Keratinocyte (primary cell): ENCODE data around the gene ANAPC2. TPM values are rescaled to one million over a fixed set of nuclear protein-coding genes. Genes with fewer than 3 reads are reported as not detected.
A peak's percentile ranks its signal among the peaks of the same experiment; 100 is the strongest.

Experiments
- DNase-seq: peaks from one replicate; pipeline ENCODE4 v3.0.0-alpha.2; 2011; ENCODE audit warnings: low read depth, missing footprints, low spot score
- FAIRE-seq: peaks from 2 replicates; lab custom pipeline; 2011; peaks lifted over from hg19 to GRCh38; lab: Jason Lieb, UNC
- H2AFZ ChIP-seq: 2 replicates; pipeline ENCODE4 v1.6.0; 2012; ENCODE audit warnings: low read length, control low read depth, inconsistent platforms; ENCODE audit not compliant: control insufficient read depth
- H3K27ac ChIP-seq: 2 replicates; pipeline ENCODE4 v1.5.1; 2011; ENCODE audit warnings: low read length; ENCODE audit not compliant: control insufficient read depth, insufficient read depth
- H3K27me3 ChIP-seq: 3 replicates; pipeline ENCODE4 v1.6.0; 2011; ENCODE audit warnings: low read length; ENCODE audit not compliant: control insufficient read depth, insufficient read depth; ENCODE audit errors: extremely low read depth
- H3K36me3 ChIP-seq, 2 experiments: 2 replicates in 1 of 2; 3 replicates in 1 of 2; pipeline ENCODE4 v1.5.1; 2011; ENCODE audit warnings: low read length in 2 of 2, mild to moderate bottlenecking in 1 of 2; ENCODE audit not compliant: control insufficient read depth in 2 of 2, insufficient read depth in 2 of 2; ENCODE audit errors: extremely low read depth in 1 of 2
- H3K4me1 ChIP-seq: 3 replicates; pipeline ENCODE4 v1.5.1; 2011; ENCODE audit warnings: low read length; ENCODE audit not compliant: control insufficient read depth, insufficient read depth; ENCODE audit errors: extremely low read depth
- H3K4me2 ChIP-seq: 3 replicates; pipeline ENCODE4 v1.6.0; 2011; ENCODE audit warnings: low read depth, low read length; ENCODE audit not compliant: control insufficient read depth, insufficient read depth; ENCODE audit errors: extremely low read depth
- H3K4me3 ChIP-seq, 3 experiments: fragments of 200-600 bp in 1 of 3; sonication (generic) in 1 of 3; 2 replicates in 2 of 3; 3 replicates in 1 of 3; pipeline ENCODE4 v1.5.1; 2011 to 2016; ENCODE audit warnings: low read length in 3 of 3, mild to moderate bottlenecking in 3 of 3, control low read depth in 2 of 3, inconsistent platforms in 1 of 3, low read depth in 1 of 3, mixed read lengths in 1 of 3, mixed run types in 1 of 3, moderate library complexity in 1 of 3; ENCODE audit not compliant: control insufficient read depth in 2 of 3, insufficient read depth in 2 of 3; ENCODE audit errors: extremely low read depth in 1 of 3
- H3K79me2 ChIP-seq: 2 replicates; pipeline ENCODE4 v1.6.0; 2012; ENCODE audit warnings: low read length; ENCODE audit not compliant: control insufficient read depth, insufficient read depth
- H3K9ac ChIP-seq: 3 replicates; pipeline ENCODE4 v1.6.0; 2011; ENCODE audit warnings: low read length; ENCODE audit not compliant: control insufficient read depth, insufficient read depth; ENCODE audit errors: extremely low read depth
- H3K9me1 ChIP-seq: 3 replicates; pipeline ENCODE4 v1.6.0; 2011; ENCODE audit warnings: low read length; ENCODE audit not compliant: control insufficient read depth, insufficient read depth; ENCODE audit errors: extremely low read depth
- H3K9me3 ChIP-seq: 2 replicates; pipeline ENCODE4 v1.5.1; 2012; ENCODE audit warnings: low read depth, low read length; ENCODE audit not compliant: control insufficient read depth
- H4K20me1 ChIP-seq: 3 replicates; pipeline ENCODE4 v1.6.0; 2011; ENCODE audit warnings: low read length; ENCODE audit not compliant: control insufficient read depth, insufficient read depth; ENCODE audit errors: extremely low read depth
- EZH2 ChIP-seq: IDR thresholded peaks from one replicate; pipeline ENCODE4 v1.6.1; 2012; ENCODE audit warnings: inconsistent platforms, mild to moderate bottlenecking, low read length, moderate library complexity
- dilution Hi-C: fragments of 300-500 bp; cut with MboI; formaldehyde crosslinking; loops from one replicate; pipeline ENCODE4 v1.7.0; 2020; ENCODE audit warnings: low sequenced_read_pairs; ENCODE audit not compliant: extremely low pct_ligation_motif_present
- polyA plus RNA-seq, 5 experiments: library from polyadenylated mRNA; depleted of rRNA in 3 of 5; stranded (reverse) in 3 of 5; stranded (forward) in 1 of 5; unstranded in 1 of 5; fragments of >200 nt; gene quantifications; 1 replicate in 1 of 5; 2 replicates in 3 of 5; 3 replicates in 1 of 5; pipeline versions ENCODE4 v1.2.1 to v1.2.3, GENCODE V29; 2011 to 2012; ENCODE audit warnings: missing spikeins in 2 of 5, low read depth in 1 of 5, low replicate concordance in 1 of 5
- TF ChIP-seq, protein P1 (sequence below), 3 experiments: IDR thresholded peaks in 1 of 3; conservative IDR thresholded peaks in 1 of 3; optimal IDR thresholded peaks in 1 of 3; 2 replicates in 2 of 3; 3 replicates in 1 of 3; pipeline versions ENCODE3 to v1.5.1; 2011; ENCODE audit warnings: low read length in 3 of 3, mild to moderate bottlenecking in 3 of 3, moderate library complexity in 2 of 3, control low read depth in 1 of 3, inconsistent platforms in 1 of 3; ENCODE audit not compliant: insufficient read depth in 2 of 3; ENCODE audit errors: extremely low read depth in 1 of 3

ANAPC2 gene
- polyA plus RNA-seq, 1 donor (not counting 4 experiments of a cell fraction or from before 2014, with no cell fraction given) = 11.9 TPM

- H3K9me3 ChIP-seq = no peaks in the 10 kb centered on the region
- no peak overlapping the region for H3K9ac ChIP-seq
- no peak for FAIRE-seq
- H3K27me3 ChIP-seq = peaks cover 63% of the 10 kb centered on the region
- no peaks in the 10 kb centered on the region for H3K79me2 ChIP-seq
- no peak overlapping the region for H3K4me3 ChIP-seq
- H3K4me1 ChIP-seq = no peaks in the 10 kb centered on the region
- H4K20me1 ChIP-seq = peaks cover 14% of the 10 kb centered on the region
- no peak overlapping the region for H3K4me2 ChIP-seq
- no peak overlapping the region for H3K27ac ChIP-seq
- no peak for DNase-seq
- H3K36me3 ChIP-seq = no peaks in the 10 kb centered on the region
- H3K9me1 ChIP-seq = no peaks in the 10 kb centered on the region
- TF ChIP-seq, protein P1, sequence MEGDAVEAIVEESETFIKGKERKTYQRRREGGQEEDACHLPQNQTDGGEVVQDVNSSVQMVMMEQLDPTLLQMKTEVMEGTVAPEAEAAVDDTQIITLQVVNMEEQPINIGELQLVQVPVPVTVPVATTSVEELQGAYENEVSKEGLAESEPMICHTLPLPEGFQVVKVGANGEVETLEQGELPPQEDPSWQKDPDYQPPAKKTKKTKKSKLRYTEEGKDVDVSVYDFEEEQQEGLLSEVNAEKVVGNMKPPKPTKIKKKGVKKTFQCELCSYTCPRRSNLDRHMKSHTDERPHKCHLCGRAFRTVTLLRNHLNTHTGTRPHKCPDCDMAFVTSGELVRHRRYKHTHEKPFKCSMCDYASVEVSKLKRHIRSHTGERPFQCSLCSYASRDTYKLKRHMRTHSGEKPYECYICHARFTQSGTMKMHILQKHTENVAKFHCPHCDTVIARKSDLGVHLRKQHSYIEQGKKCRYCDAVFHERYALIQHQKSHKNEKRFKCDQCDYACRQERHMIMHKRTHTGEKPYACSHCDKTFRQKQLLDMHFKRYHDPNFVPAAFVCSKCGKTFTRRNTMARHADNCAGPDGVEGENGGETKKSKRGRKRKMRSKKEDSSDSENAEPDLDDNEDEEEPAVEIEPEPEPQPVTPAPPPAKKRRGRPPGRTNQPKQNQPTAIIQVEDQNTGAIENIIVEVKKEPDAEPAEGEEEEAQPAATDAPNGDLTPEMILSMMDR (optimal IDR thresholded peaks at IDR 0.05 in 1 of 3, IDR thresholded peaks at IDR 0.05 in 1 of 3, conservative IDR thresholded peaks at IDR 0.05 in 1 of 3; ENCODE audit: extremely low read depth in 1 of 3, insufficient read depth in 2 of 3, low read length in 3 of 3) = no peak
- peak; percentile 65 for TF ChIP-seq EZH2
- dilution Hi-C loops = no loop called here
- no peak overlapping the region for H2AFZ ChIP-seq
Observed at GRCh38 chr9:137173796-137174664, 14.3 kb downstream of the ANAPC2 start.

- Histone ChIP-seq H3K9me3 (no peaks in the 10 kb centered on the region), H3K27ac (no peak overlapping the region), H2AFZ (no peak overlapping the region), H4K20me1 (peaks cover 14% of the 10 kb centered on the region), H3K4me2 (no peak overlapping the region), H3K36me3 (no peaks in the 10 kb centered on the region), H3K9ac (no peak overlapping the region), H3K4me1 (no peaks in the 10 kb centered on the region), H3K9me1 (no peaks in the 10 kb centered on the region), H3K4me3 (no peak overlapping the region), H3K27me3 (peaks cover 71% of the 10 kb centered on the region), H3K79me2 (no peaks in the 10 kb centered on the region)
- no peak for FAIRE-seq
- DNase-seq = no peak
- TF ChIP-seq, protein P1 (optimal IDR thresholded peaks at IDR 0.05 in 1 of 3, IDR thresholded peaks at IDR 0.05 in 1 of 3, conservative IDR thresholded peaks at IDR 0.05 in 1 of 3; ENCODE audit: extremely low read depth in 1 of 3, insufficient read depth in 2 of 3, low read length in 3 of 3) = no peak
- TF ChIP-seq EZH2 = no peak
- dilution Hi-C loops = no loop called here
Observed at GRCh38 chr9:137172901-137173795, 15.2 kb downstream of the ANAPC2 start.
